H9 (cell line): ENCODE results near the gene EML1. TPM values are rescaled to one million over a fixed set of nuclear protein-coding genes. Genes with fewer than 3 reads are reported as not detected.

Experiments
- DNase-seq: peaks from one replicate; pipeline ENCODE4 v3.0.0-alpha.2; 2017
- H2AFZ ChIP-seq: one replicate; pipeline ENCODE4 v1.6.1; 2013; ENCODE audit warnings: mild to moderate bottlenecking, low read length, control low read depth, moderate library complexity
- H2AK5ac ChIP-seq: 2 replicates; pipeline ENCODE4 v1.6.1; 2013; ENCODE audit warnings: low read length, control low read depth, mixed read lengths; ENCODE audit not compliant: insufficient read length
- H2BK120ac ChIP-seq: one replicate; pipeline ENCODE4 v1.6.1; 2013; ENCODE audit warnings: low read depth, mild to moderate bottlenecking, low read length, control low read depth, inconsistent platforms; ENCODE audit not compliant: poor library complexity, severe bottlenecking
- H2BK12ac ChIP-seq: 2 replicates; pipeline ENCODE4 v1.6.1; 2013; ENCODE audit warnings: low read length, control low read depth, mixed read lengths, low read depth; ENCODE audit not compliant: insufficient read length
- H2BK15ac ChIP-seq: 2 replicates; pipeline ENCODE4 v1.6.1; 2013; ENCODE audit warnings: low read depth, low read length, control low read depth
- H2BK20ac ChIP-seq: one replicate; pipeline ENCODE4 v1.6.1; 2013; ENCODE audit warnings: low read depth, mild to moderate bottlenecking, low read length, control low read depth, inconsistent platforms; ENCODE audit not compliant: poor library complexity, severe bottlenecking
- H2BK5ac ChIP-seq: 2 replicates; pipeline ENCODE4 v1.6.1; 2013; ENCODE audit warnings: low read length, control low read depth, mixed read lengths; ENCODE audit not compliant: insufficient read length
- H3K14ac ChIP-seq: 2 replicates; pipeline ENCODE4 v1.6.1; 2013; ENCODE audit warnings: low read length, control low read depth; ENCODE audit not compliant: insufficient read depth
- H3K18ac ChIP-seq: 2 replicates; pipeline ENCODE4 v1.6.1; 2013; ENCODE audit warnings: low read depth, mild to moderate bottlenecking, mixed read lengths, low read length, control low read depth; ENCODE audit not compliant: insufficient read length
- H3K23ac ChIP-seq: 2 replicates; pipeline ENCODE4 v1.6.1; 2013; ENCODE audit warnings: low read length, control low read depth, mixed read lengths, low read depth; ENCODE audit not compliant: insufficient read length
- H3K23me2 ChIP-seq: 2 replicates; pipeline ENCODE4 v1.6.1; 2013; ENCODE audit warnings: low read depth, mild to moderate bottlenecking, mixed read lengths, low read length, control low read depth; ENCODE audit not compliant: insufficient read length, poor library complexity, severe bottlenecking
- H3K27ac ChIP-seq: 2 replicates; pipeline ENCODE4 v1.5.1; 2013; ENCODE audit warnings: low read length, control low read depth, mixed read lengths, low read depth; ENCODE audit not compliant: insufficient read length
- H3K27me3 ChIP-seq: 2 replicates; pipeline ENCODE4 v1.6.1; 2013; ENCODE audit warnings: low read length, control low read depth, inconsistent platforms; ENCODE audit not compliant: insufficient read depth
- H3K4ac ChIP-seq: 2 replicates; pipeline ENCODE4 v1.6.1; 2013; ENCODE audit warnings: low read depth, mild to moderate bottlenecking, control low read depth, inconsistent platforms, low read length, moderate library complexity
- H3K4me1 ChIP-seq: 2 replicates; pipeline ENCODE4 v1.6.1; 2013; ENCODE audit warnings: low read length, control low read depth, inconsistent platforms; ENCODE audit not compliant: insufficient read depth
- H3K4me2 ChIP-seq: 2 replicates; pipeline ENCODE4 v1.6.1; 2013; ENCODE audit warnings: low read length, control low read depth, mixed read lengths; ENCODE audit not compliant: insufficient read length, insufficient read depth
- H3K56ac ChIP-seq: 2 replicates; pipeline ENCODE4 v1.6.1; 2013; ENCODE audit warnings: low read depth, mild to moderate bottlenecking, mixed read lengths, low read length, control low read depth; ENCODE audit not compliant: insufficient read length
- H3K79me1 ChIP-seq: 2 replicates; pipeline ENCODE4 v1.6.1; 2013; ENCODE audit warnings: low read depth, mild to moderate bottlenecking, moderate library complexity, low read length, control low read depth, inconsistent platforms; ENCODE audit not compliant: insufficient read depth, poor library complexity, severe bottlenecking
- H3K79me2 ChIP-seq: 2 replicates; pipeline ENCODE4 v1.6.1; 2013; ENCODE audit warnings: low read length, control low read depth, inconsistent platforms; ENCODE audit not compliant: insufficient read depth
- H3K9ac ChIP-seq: 2 replicates; pipeline ENCODE4 v1.6.1; 2013; ENCODE audit warnings: low read length, control low read depth, mixed read lengths; ENCODE audit not compliant: insufficient read length; ENCODE audit errors: extremely low read depth
- H3K9me3 ChIP-seq: one replicate; pipeline ENCODE4 v1.6.1; 2013; ENCODE audit warnings: low read depth, low read length, inconsistent platforms; ENCODE audit not compliant: control insufficient read depth
- H3T11ph ChIP-seq: one replicate; pipeline ENCODE4 v1.6.1; 2013; ENCODE audit warnings: mild to moderate bottlenecking, low read length, control low read depth, inconsistent platforms
- H4K20me1 ChIP-seq: one replicate; pipeline ENCODE4 v1.6.1; 2013; ENCODE audit not compliant: control insufficient read depth, insufficient read length, insufficient read depth
- H4K5ac ChIP-seq: 2 replicates; pipeline ENCODE4 v1.6.1; 2013; ENCODE audit warnings: low read depth, mild to moderate bottlenecking, mixed read lengths, low read length, control low read depth; ENCODE audit not compliant: insufficient read length
- H4K8ac ChIP-seq: replicated peaks from 2 replicates; pipeline ENCODE4 v1.6.1; 2013; ENCODE audit warnings: low read length, control low read depth, mixed read lengths, low read depth; ENCODE audit not compliant: insufficient read length
- H4K91ac ChIP-seq: 2 replicates; pipeline ENCODE4 v1.6.1; 2013; ENCODE audit warnings: low read depth, mild to moderate bottlenecking, moderate library complexity, mixed read lengths, low read length, control low read depth; ENCODE audit not compliant: insufficient read length
- H3K27ac Mint-ChIP-seq, 3 experiments: 2 replicates in 2 of 3; 3 replicates in 1 of 3; pipeline ENCODE4 v1.8.0; 2020 to 2021; ENCODE audit warnings: mixed read lengths in 3 of 3, mild to moderate bottlenecking in 1 of 3, moderate library complexity in 1 of 3
- H3K27me3 Mint-ChIP-seq: 2 replicates; pipeline ENCODE4 v1.8.0; 2021; ENCODE audit warnings: low read depth, mild to moderate bottlenecking, moderate library complexity, mixed read lengths
- H3K36me3 Mint-ChIP-seq, 3 experiments: 2 replicates in 2 of 3; 3 replicates in 1 of 3; pipeline ENCODE4 v1.8.0; 2020 to 2021; ENCODE audit warnings: low read depth in 3 of 3, mixed read lengths in 3 of 3; ENCODE audit not compliant: insufficient read depth in 1 of 3
- H3K4me1 Mint-ChIP-seq, 2 experiments: 2 replicates each; pipeline ENCODE4 v1.8.0; 2020; ENCODE audit warnings: mixed read lengths in 2 of 2
- H3K4me3 Mint-ChIP-seq, 2 experiments: 2 replicates in 1 of 2; 3 replicates in 1 of 2; pipeline ENCODE4 v1.8.0; 2020 to 2021; ENCODE audit warnings: mild to moderate bottlenecking in 2 of 2, mixed read lengths in 2 of 2, moderate library complexity in 1 of 2
- H3K9me3 Mint-ChIP-seq, 2 experiments: 2 replicates in 1 of 2; 3 replicates in 1 of 2; pipeline ENCODE4 v1.8.0; 2020; ENCODE audit warnings: mild to moderate bottlenecking in 2 of 2, mixed read lengths in 2 of 2, moderate library complexity in 1 of 2
- CTCF ChIP-seq: fragments of 200-600 bp; sonication (generic); conservative IDR thresholded peaks from 3 replicates; pipeline ENCODE4 v1.8.0; 2021; ENCODE audit warnings: antibody characterized with exemption, mild to moderate bottlenecking
- WGBS: extraction: QIAGEN DNeasy Blood & Tissue Kit; methylation state at CpG from one replicate; pipeline ENCODE4 v1.1.7; 2013; ENCODE audit warnings: missing lambda C conversion rate, low lambda C conversion rate, mixed read lengths; ENCODE audit not compliant: insufficient read length; ENCODE audit errors: extremely low coverage; 5-methylcytosine and 5-hydroxymethylcytosine counted together
- total RNA-seq: library from RNA; stranded (reverse); gene quantifications from 2 replicates; pipeline ENCODE4 v1.2.1, GENCODE V29; 2021

The EML1 gene
- total RNA-seq, 1 experiment from 2014 or later, result 16.7 TPM

GRCh38 chr14:99980299-99980698 is 187.1 kb downstream of the EML1 start:
- Histone ChIP-seq H2BK5ac (no peak overlapping the region), H4K5ac (no peak overlapping the region), H3K23ac (no peak overlapping the region), H4K20me1 (no peaks in the 10 kb centered on the region), H3K9ac (no peak overlapping the region), H2BK20ac (no peak overlapping the region), H3K4ac (no peak overlapping the region), H2BK15ac (no peak overlapping the region), H3K27ac (no peak overlapping the region), H3K4me2 (no peak overlapping the region), H2BK12ac (no peak overlapping the region), H3K79me1 (no peaks in the 10 kb centered on the region), H3K23me2 (no peaks in the 10 kb centered on the region), H3K56ac (no peak overlapping the region), H3K27me3 (no peaks in the 10 kb centered on the region), H3K18ac (no peak overlapping the region), H2AFZ (no peak overlapping the region), H2BK120ac (no peak overlapping the region), H4K91ac (no peak overlapping the region), H3K4me1 (no peaks in the 10 kb centered on the region), H4K8ac (no peak overlapping the region), H3T11ph (no peak overlapping the region), H3K14ac (no peak overlapping the region), H3K9me3 (no peaks in the 10 kb centered on the region), H3K79me2 (no peaks in the 10 kb centered on the region), H2AK5ac (no peak overlapping the region)
- DNase-seq, result no peak
- WGBS, result no CpG with 5 or more reads among the region's 7 CpGs
- peaks cover 0 to 8% of the 10 kb centered on the region in 2 experiments; a peak in 2 of 4 replicates for H3K4me1 Mint-ChIP-seq
- no peak for TF ChIP-seq CTCF
- H3K27ac Mint-ChIP-seq, result no peak overlapping the region
- no peak overlapping the region for H3K4me3 Mint-ChIP-seq
- H3K36me3 Mint-ChIP-seq, result peaks cover 0 to 10% (median 10%) of the 10 kb centered on the region in 3 experiments; a peak in 5 of 7 replicates
- H3K9me3 Mint-ChIP-seq, result peaks cover 6 to 10% of the 10 kb centered on the region in 2 experiments
- no peaks in the 10 kb centered on the region for H3K27me3 Mint-ChIP-seq
